HepG2 (cell line): ENCODE data around the gene CASR.

ENCODE experiments used
- ATF2 ChIP-seq: sonication (generic); formaldehyde crosslinking; IDR thresholded peaks from 2 replicates; pipeline ENCODE4 v1.4.0; 2020; ENCODE audit warnings: missing genetic modification reagents
- CREB1 ChIP-seq, 2 experiments: fragments of 450-650 bp in 1 of 2; IDR thresholded peaks; 2 replicates each; pipeline ENCODE4 v1.6.1; 2016 to 2017; ENCODE audit warnings: control low read depth in 1 of 2, mild to moderate bottlenecking in 1 of 2, missing compliant biosample characterization in 1 of 2, missing genetic modification characterization in 1 of 2
- MAX ChIP-seq: IDR thresholded peaks from 2 replicates; pipeline ENCODE4 v1.6.1; 2012; ENCODE audit warnings: inconsistent platforms
- PTBP1 ChIP-seq: fragments of 200-400 bp; formaldehyde crosslinking; IDR thresholded peaks from 2 replicates; pipeline ENCODE4 v1.6.1; 2018; ENCODE audit warnings: low read length, low read depth; ENCODE audit not compliant: poor library complexity, severe bottlenecking
- SKI ChIP-seq: fragments of 450-650 bp; IDR thresholded peaks from one replicate; pipeline ENCODE4 v1.6.1; 2018; ENCODE audit warnings: mild to moderate bottlenecking; ENCODE audit not compliant: partially characterized antibody
- ZBTB26 ChIP-seq: IDR thresholded peaks from 2 replicates; pipeline ENCODE4 v1.6.1; 2016; ENCODE audit warnings: missing compliant biosample characterization, missing genetic modification reagents, borderline replicate concordance
- ZSCAN9 ChIP-seq: IDR thresholded peaks from 2 replicates; pipeline ENCODE4 v1.6.1; 2016; ENCODE audit warnings: borderline replicate concordance

- TF ChIP-seq CREB1 (IDR thresholded peaks at IDR 0.05) (no peak), CREB1 (CRISPR knock-in tag; IDR thresholded peaks at IDR 0.05) (no peak), SKI (no peak), ZSCAN9 (no peak), ATF2 (CRISPR knock-in tag) (no peak), ZBTB26 (CRISPR knock-in tag) (no peak), MAX (no peak), PTBP1 (no peak)
Observed at GRCh38 chr3:122183893-122184590, 574 bp downstream of the CASR start.
